ENCODE results near the gene SLC6A19. TPM values are rescaled to one million over a fixed set of nuclear protein-coding genes. Genes with fewer than 3 reads are reported as not detected.

Gene SLC6A19
- polyA plus RNA-seq, 1 of the 3 experiments (the other 2 are of a cell fraction) = not detected

- no peak for TF ChIP-seq FOXM1 (IDR thresholded peaks at IDR 0.05; ENCODE audit: low read depth)
- no peak for TF ChIP-seq CTCF (IDR thresholded peaks at IDR 0.05)
Measured at GRCh38 chr5:1169211-1170115, 31.9 kb upstream of the SLC6A19 start (continued).

DNA sequence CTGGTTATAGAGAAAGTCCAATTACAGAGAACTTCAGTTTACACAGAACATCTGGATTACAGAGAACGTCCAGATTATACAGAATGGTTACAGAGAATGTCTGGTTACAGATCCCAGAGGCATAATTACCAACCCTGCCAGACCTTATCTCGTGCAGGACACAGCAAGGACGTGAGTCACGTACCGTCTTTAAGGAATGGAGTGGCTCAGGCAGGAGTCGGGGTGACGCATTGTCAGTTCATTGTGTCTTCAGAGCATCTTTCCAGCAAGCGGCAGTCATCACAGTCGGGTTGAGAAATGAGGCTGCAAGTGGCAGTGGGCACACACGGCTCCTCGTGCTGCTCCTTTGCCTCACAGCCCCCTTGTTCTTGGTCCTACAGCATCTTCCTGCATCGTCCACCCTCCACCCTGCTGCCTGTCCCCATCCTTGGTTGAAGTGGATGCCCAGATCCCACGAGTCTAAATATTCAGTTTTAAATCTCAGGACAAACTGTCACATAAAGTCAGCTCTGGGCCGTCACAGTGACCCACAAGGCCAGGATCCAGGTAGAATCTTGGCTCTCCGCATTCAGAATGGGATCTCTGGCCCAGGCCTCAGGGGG is 30.0 kb upstream of the SLC6A19 start:
- H3K27me3 ChIP-seq (ENCODE audit: insufficient read depth) = no peaks in the 10 kb centered on the region
- CTCF ChIA-PET = interaction anchor here (1.3 to 4.5 kb wide), 2 partner anchors 249 to 473 kb away, joined by 4 to 42 read pairs; no protein-coding TSS in a partner anchor
- no peaks in the 10 kb centered on the region for H3F3A ChIP-seq (replicated peaks; ENCODE audit: insufficient read depth)
- H3K79me2 ChIP-seq (ENCODE audit: insufficient read depth) = no peaks in the 10 kb centered on the region
- DNase-seq = no peak
- no peak overlapping the region for H3K4me3 ChIP-seq (ENCODE audit: low read depth in 2 of 2, low read length in 1 of 2)
- no peaks in the 10 kb centered on the region for H3K9me2 ChIP-seq
- H4K20me1 ChIP-seq (ENCODE audit: insufficient read depth) = no peaks in the 10 kb centered on the region
- TF ChIP-seq CTCF (IDR thresholded peaks at IDR 0.05) (no peak), GABPA (IDR thresholded peaks at IDR 0.05; ENCODE audit: low read depth) (no peak), SIN3A (IDR thresholded peaks at IDR 0.05; ENCODE audit: borderline replicate concordance, low read depth, low read length) (no peak), RCOR1 (IDR thresholded peaks at IDR 0.05; ENCODE audit: low read length) (no peak)
- TF ChIP-seq, protein P1, sequence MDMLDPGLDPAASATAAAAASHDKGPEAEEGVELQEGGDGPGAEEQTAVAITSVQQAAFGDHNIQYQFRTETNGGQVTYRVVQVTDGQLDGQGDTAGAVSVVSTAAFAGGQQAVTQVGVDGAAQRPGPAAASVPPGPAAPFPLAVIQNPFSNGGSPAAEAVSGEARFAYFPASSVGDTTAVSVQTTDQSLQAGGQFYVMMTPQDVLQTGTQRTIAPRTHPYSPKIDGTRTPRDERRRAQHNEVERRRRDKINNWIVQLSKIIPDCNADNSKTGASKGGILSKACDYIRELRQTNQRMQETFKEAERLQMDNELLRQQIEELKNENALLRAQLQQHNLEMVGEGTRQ (IDR thresholded peaks at IDR 0.05; ENCODE audit: borderline replicate concordance, low read depth, low read length) = no peak
- H3K4me2 ChIP-seq = no peak overlapping the region
- no peak overlapping the region for H3K27ac ChIP-seq (ENCODE audit: low read depth in 2 of 2, low read length in 1 of 2)
- WGBS (ENCODE audit: low lambda C conversion rate) = 23% methylated on average over 14 of the region's 15 CpGs
- POLR2A ChIA-PET = no interaction called here
- H2AFZ ChIP-seq (ENCODE audit: low read depth) = no peak overlapping the region
- no peaks in the 10 kb centered on the region for H3K36me3 ChIP-seq (replicated peaks in 1 of 2; ENCODE audit: control insufficient read depth in 1 of 2, insufficient read depth in 2 of 2, low read length in 1 of 2)
- H3K9ac ChIP-seq = no peak overlapping the region
- H3K4me1 ChIP-seq (ENCODE audit: control insufficient read depth in 1 of 2, insufficient read depth in 2 of 2, low read depth in 1 of 2, low read length in 1 of 2) = peaks cover 0 to 8% of the 10 kb centered on the region in 2 experiments; a peak in 1 of 4 replicates
- no peaks in the 10 kb centered on the region for H3K9me3 ChIP-seq

Measured in SK-N-SH (cell line).